Thyroid gland (tissue), 4 donors: ENCODE results near the gene FAM174A.

ENCODE experiments used
- POLR2A ChIP-seq, 2 donors: fragments of 450-650 bp; IDR thresholded peaks; one replicate each; pipeline ENCODE4 v1.6.1; 2017; ENCODE audit warnings: antibody characterized with exemption in 2 of 2, mild to moderate bottlenecking in 2 of 2, moderate library complexity in 1 of 2
- TF ChIP-seq, protein P1 (sequence below), 6 experiments: fragments of 200-600 bp in 3 of 6; fragments of 450-650 bp in 3 of 6; sonication (generic) in 3 of 6; IDR thresholded peaks; one replicate each; pipeline ENCODE4 v1.5.1; 2016 to 2019; ENCODE audit warnings: antibody characterized with exemption in 6 of 6, mild to moderate bottlenecking in 2 of 6, inconsistent platforms in 1 of 6, moderate library complexity in 1 of 6

DNA sequence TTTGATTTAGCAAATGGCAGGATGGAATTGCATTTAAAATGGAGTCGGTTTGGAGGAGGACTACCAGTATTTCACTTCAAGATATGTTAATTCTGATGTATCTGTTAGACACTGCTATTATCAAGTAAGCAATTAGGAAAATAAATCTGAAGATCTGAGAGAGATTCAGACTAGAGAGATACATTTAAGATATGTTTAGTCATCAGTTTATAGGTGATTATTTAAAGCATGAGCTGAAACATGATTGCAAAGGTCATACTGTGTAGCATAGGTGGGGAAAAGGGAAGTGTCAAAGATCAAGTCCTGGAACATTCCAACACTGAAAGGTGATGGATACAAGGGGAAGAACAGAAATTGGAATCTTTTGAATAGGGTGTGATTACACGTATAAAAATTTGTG is 79.1 kb downstream of the FAM174A start:
- TF ChIP-seq, protein P1, sequence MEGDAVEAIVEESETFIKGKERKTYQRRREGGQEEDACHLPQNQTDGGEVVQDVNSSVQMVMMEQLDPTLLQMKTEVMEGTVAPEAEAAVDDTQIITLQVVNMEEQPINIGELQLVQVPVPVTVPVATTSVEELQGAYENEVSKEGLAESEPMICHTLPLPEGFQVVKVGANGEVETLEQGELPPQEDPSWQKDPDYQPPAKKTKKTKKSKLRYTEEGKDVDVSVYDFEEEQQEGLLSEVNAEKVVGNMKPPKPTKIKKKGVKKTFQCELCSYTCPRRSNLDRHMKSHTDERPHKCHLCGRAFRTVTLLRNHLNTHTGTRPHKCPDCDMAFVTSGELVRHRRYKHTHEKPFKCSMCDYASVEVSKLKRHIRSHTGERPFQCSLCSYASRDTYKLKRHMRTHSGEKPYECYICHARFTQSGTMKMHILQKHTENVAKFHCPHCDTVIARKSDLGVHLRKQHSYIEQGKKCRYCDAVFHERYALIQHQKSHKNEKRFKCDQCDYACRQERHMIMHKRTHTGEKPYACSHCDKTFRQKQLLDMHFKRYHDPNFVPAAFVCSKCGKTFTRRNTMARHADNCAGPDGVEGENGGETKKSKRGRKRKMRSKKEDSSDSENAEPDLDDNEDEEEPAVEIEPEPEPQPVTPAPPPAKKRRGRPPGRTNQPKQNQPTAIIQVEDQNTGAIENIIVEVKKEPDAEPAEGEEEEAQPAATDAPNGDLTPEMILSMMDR (IDR thresholded peaks at IDR 0.05) = no peak
- no peak for TF ChIP-seq POLR2A (IDR thresholded peaks at IDR 0.05)
